HepG2 (cell line): Measurements from ENCODE around the gene CCDC120. TPM values are rescaled to one million over a fixed set of nuclear protein-coding genes. Genes with fewer than 3 reads are reported as not detected.
A peak's percentile ranks its signal among the peaks of the same experiment; 100 is the strongest.

ENCODE experiments used
- ARID2 ChIP-seq: sonication (generic); formaldehyde crosslinking; IDR thresholded peaks from 2 replicates; pipeline ENCODE4 v1.8.1; 2022; ENCODE audit warnings: mild to moderate bottlenecking, missing genetic modification reagents, borderline replicate concordance
- BCL3 ChIP-seq: sonication (generic); formaldehyde crosslinking; IDR thresholded peaks from 2 replicates; pipeline ENCODE4 v1.5.1; 2020; ENCODE audit warnings: mild to moderate bottlenecking, missing genetic modification reagents, moderate library complexity
- BRD4 ChIP-seq: sonication (generic); formaldehyde crosslinking; IDR thresholded peaks from 2 replicates; pipeline ENCODE4 v1.4.0; 2020; ENCODE audit warnings: missing genetic modification reagents
- CBX2 ChIP-seq, 2 experiments: fragments of 200-600 bp in 1 of 2; sonication (generic); formaldehyde crosslinking in 1 of 2; IDR thresholded peaks; 2 replicates each; pipeline versions ENCODE4 v1.7.0 to v1.8.1; 2018 to 2022; ENCODE audit warnings: low read depth in 2 of 2, low read length in 1 of 2, mild to moderate bottlenecking in 1 of 2, missing genetic modification reagents in 1 of 2
- ETV5 ChIP-seq: IDR thresholded peaks from 2 replicates; pipeline ENCODE4 v1.6.1; 2018; ENCODE audit warnings: missing biosample characterization, missing genetic modification reagents, inconsistent platforms, borderline replicate concordance
- GATAD1 ChIP-seq: IDR thresholded peaks from 2 replicates; pipeline ENCODE4 v1.6.1; 2016; ENCODE audit warnings: missing genetic modification reagents, missing compliant biosample characterization
- GFI1 ChIP-seq: sonication (generic); formaldehyde crosslinking; IDR thresholded peaks from 2 replicates; pipeline ENCODE4 v1.5.0; 2020; ENCODE audit warnings: missing genetic modification reagents, mild to moderate bottlenecking, borderline replicate concordance
- HOXA5 ChIP-seq: sonication (generic); formaldehyde crosslinking; IDR thresholded peaks from 2 replicates; pipeline ENCODE4 v1.4.0; 2020; ENCODE audit warnings: missing genetic modification reagents
- IRF9 ChIP-seq: sonication (generic); formaldehyde crosslinking; IDR thresholded peaks from 2 replicates; pipeline ENCODE4 v1.8.0; 2022; ENCODE audit warnings: missing genetic modification reagents, mild to moderate bottlenecking, borderline replicate concordance
- ISX ChIP-seq: sonication (generic); formaldehyde crosslinking; conservative IDR thresholded peaks from 2 replicates; pipeline ENCODE4 v1.5.0; 2020; ENCODE audit warnings: missing genetic modification reagents
- LCORL ChIP-seq, 2 experiments: fragments of 450-650 bp in 1 of 2; sonication (generic) in 1 of 2; formaldehyde crosslinking in 1 of 2; IDR thresholded peaks; 2 replicates each; pipeline versions ENCODE4 v1.5.0 to v1.6.1; 2017 to 2020; ENCODE audit warnings: antibody characterized with exemption in 1 of 2, missing genetic modification reagents in 1 of 2
- NCOA5 ChIP-seq: sonication (generic); formaldehyde crosslinking; IDR thresholded peaks from 2 replicates; pipeline ENCODE4 v1.4.0; 2020; ENCODE audit warnings: missing genetic modification reagents
- PHF21A ChIP-seq: sonication (generic); formaldehyde crosslinking; IDR thresholded peaks from 2 replicates; pipeline ENCODE4 v1.5.0; 2020; ENCODE audit warnings: mild to moderate bottlenecking, missing genetic modification reagents
- RAD51 ChIP-seq: fragments of 450-650 bp; IDR thresholded peaks from 2 replicates; pipeline ENCODE4 v1.6.1; 2016; ENCODE audit warnings: borderline replicate concordance
- SP1 ChIP-seq, 2 experiments: fragments of 450-650 bp in 1 of 2; sonication (generic) in 1 of 2; formaldehyde crosslinking in 1 of 2; IDR thresholded peaks; 2 replicates each; pipeline versions ENCODE4 v1.4.0 to v1.6.1; 2016 to 2020; ENCODE audit warnings: missing genetic modification reagents in 1 of 2
- SRF ChIP-seq: IDR thresholded peaks from 2 replicates; pipeline ENCODE4 v1.6.1; 2011; ENCODE audit warnings: mild to moderate bottlenecking, low read depth, low read length, moderate library complexity
- TCF7 ChIP-seq: sonication (generic); IDR thresholded peaks from 2 replicates; pipeline ENCODE4 v1.6.1; 2016; ENCODE audit warnings: antibody characterized with exemption, low read depth
- UBTF ChIP-seq: sonication (generic); formaldehyde crosslinking; IDR thresholded peaks from 2 replicates; pipeline ENCODE4 v1.4.0; 2020; ENCODE audit warnings: mild to moderate bottlenecking, missing genetic modification reagents
- XRCC5 ChIP-seq: fragments of 200-400 bp; formaldehyde crosslinking; optimal IDR thresholded peaks from 2 replicates; pipeline ENCODE3; 2017; ENCODE audit warnings: mild to moderate bottlenecking, low read length
- ZNF337 ChIP-seq: sonication (generic); formaldehyde crosslinking; IDR thresholded peaks from 2 replicates; pipeline ENCODE4 v1.5.1; 2020; ENCODE audit warnings: missing genetic modification reagents, low read depth, mild to moderate bottlenecking, borderline replicate concordance
- ZNF383 ChIP-seq: sonication (generic); formaldehyde crosslinking; IDR thresholded peaks from 2 replicates; pipeline ENCODE4 v1.4.0; 2020; ENCODE audit warnings: missing genetic modification reagents, mild to moderate bottlenecking, borderline replicate concordance
- ZNF704 ChIP-seq: sonication (generic); formaldehyde crosslinking; IDR thresholded peaks from 2 replicates; pipeline ENCODE4 v1.8.1; 2023; ENCODE audit warnings: mild to moderate bottlenecking, inconsistent platforms, moderate library complexity, missing genetic modification reagents, borderline replicate concordance
- ZNF878 ChIP-seq: sonication (generic); formaldehyde crosslinking; IDR thresholded peaks from 2 replicates; pipeline ENCODE4 v1.8.1; 2023; ENCODE audit warnings: mild to moderate bottlenecking, missing genetic modification reagents, moderate library complexity
- polyA plus RNA-seq, 8 experiments: library from polyadenylated mRNA; depleted of rRNA in 3 of 8; stranded (reverse) in 7 of 8; unstranded in 1 of 8; fragments of >200 nt; fragmentation: Illumina TruSeq in 4 of 8; extraction: Trizol in 4 of 8; gene quantifications; 2 replicates each; pipeline versions ENCODE4 v1.2.1 to v1.2.3, GENCODE V29; 2011 to 2016; ENCODE audit warnings: low read depth in 4 of 8, missing spikeins in 1 of 8, mixed read lengths in 1 of 8; ENCODE audit not compliant: insufficient read depth in 1 of 8
- total RNA-seq, 5 experiments: library from RNA; depleted of rRNA; stranded (reverse); fragments of >200 nt; fragmentation: Illumina TruSeq; extraction: Trizol; gene quantifications; 2 replicates each; pipeline ENCODE4 v1.2.3, GENCODE V29; 2016; ENCODE audit warnings: low read depth in 1 of 5

The CCDC120 gene
- total and polyA plus RNA-seq, 2 of the 13 experiments (the other 11 are each of a cell fraction or from before 2014, with no cell fraction given) = 0.89 to 3.2 TPM

GRCh38 chrX:49043220-49043986, 15.4 kb upstream of the CCDC120 start, which contains the start of gene TFE3 (continued):
- TF ChIP-seq IRF9 (CRISPR knock-in tag) (no peak), ZNF704 (CRISPR knock-in tag) (no peak), PHF21A (CRISPR knock-in tag) (peak; percentile 78), ARID2 (CRISPR knock-in tag) (no peak), GFI1 (CRISPR knock-in tag) (0 out of 2 replicates have a peak, but pooled peaks have one; percentile 40), LCORL (IDR thresholded peaks at IDR 0.05) (no peak), LCORL (CRISPR knock-in tag; IDR thresholded peaks at IDR 0.05) (no peak), XRCC5 (peak; percentile 55), UBTF (CRISPR knock-in tag) (no peak; the same call in none of the 2 replicates), RAD51 (no peak), SP1 (IDR thresholded peaks at IDR 0.05) (no peak), SP1 (CRISPR knock-in tag; IDR thresholded peaks at IDR 0.05) (peak; percentile 60), ZNF337 (CRISPR knock-in tag) (no peak), BRD4 (CRISPR knock-in tag) (no peak), HOXA5 (CRISPR knock-in tag) (no peak), CBX2 (IDR thresholded peaks at IDR 0.05; ENCODE audit: low read depth, low read length) (no peak), CBX2 (CRISPR knock-in tag; IDR thresholded peaks at IDR 0.05; ENCODE audit: low read depth) (no peak), SRF (no peak), NCOA5 (CRISPR knock-in tag) (no peak), BCL3 (CRISPR knock-in tag) (no peak), ISX (CRISPR knock-in tag) (no peak), GATAD1 (CRISPR knock-in tag) (peak; percentile 70), ZNF383 (CRISPR knock-in tag) (no peak), TCF7 (no peak), ETV5 (CRISPR knock-in tag) (0 out of 2 replicates have a peak, but pooled peaks have one; percentile 28), ZNF878 (CRISPR knock-in tag) (no peak)
